Measurements from ENCODE around the gene INPP5A.

Gene INPP5A

GRCh38 chr10:132634241-132634946 is 96.8 kb downstream of the INPP5A start:
- DNase-seq: no peak

- no peak for DNase-seq
Measured at GRCh38 chr10:132634947-132635271, 97.3 kb downstream of the INPP5A start.

- DNase-seq: no peak
Measured at GRCh38 chr10:132636358-132636757, 98.8 kb downstream of the INPP5A start.

- peak in 1 of 2 experiments; percentile 5 for DNase-seq
Measured at GRCh38 chr10:132637477-132638129, 100.0 kb downstream of the INPP5A start.

- no peak for DNase-seq
Measured at GRCh38 chr10:132638130-132638515, 100.5 kb downstream of the INPP5A start.

- no peak for DNase-seq
Measured at GRCh38 chr10:132639470-132639869, 101.9 kb downstream of the INPP5A start.

GRCh38 chr10:132640326-132641125 is 102.9 kb downstream of the INPP5A start:
- DNase-seq: no peak

GRCh38 chr10:132641401-132641800 is 103.8 kb downstream of the INPP5A start:
- DNase-seq: no peak

GRCh38 chr10:132641966-132642731 is 104.6 kb downstream of the INPP5A start:
- DNase-seq: no peak

- no peak for DNase-seq
Measured at GRCh38 chr10:132642732-132643008, 105.1 kb downstream of the INPP5A start.

GRCh38 chr10:132643709-132644526 is 106.3 kb downstream of the INPP5A start:
- no peak for DNase-seq

GRCh38 chr10:132644527-132645246 is 107.1 kb downstream of the INPP5A start:
- DNase-seq: no peak

- no peak for DNase-seq
Measured at GRCh38 chr10:132645247-132645530, 107.6 kb downstream of the INPP5A start.

GRCh38 chr10:132645630-132646442 is 108.2 kb downstream of the INPP5A start:
- DNase-seq: no peak

GRCh38 chr10:132646443-132647097 is 109.0 kb downstream of the INPP5A start:
- no peak for DNase-seq

GRCh38 chr10:132647424-132647823 is 109.8 kb downstream of the INPP5A start:
- no peak for DNase-seq

- DNase-seq: no peak
Measured at GRCh38 chr10:132648072-132648850, 110.7 kb downstream of the INPP5A start.

- no peak for DNase-seq
Measured at GRCh38 chr10:132648851-132649528, 111.4 kb downstream of the INPP5A start.

Data from NCI-H446 (cell line).